ENCODE measurements around the gene LRRK2. TPM values are rescaled to one million over a fixed set of nuclear protein-coding genes. Genes with fewer than 3 reads are reported as not detected.

LRRK2 gene
- polyA plus RNA-seq, 1 donor: 2.8 TPM

DNA sequence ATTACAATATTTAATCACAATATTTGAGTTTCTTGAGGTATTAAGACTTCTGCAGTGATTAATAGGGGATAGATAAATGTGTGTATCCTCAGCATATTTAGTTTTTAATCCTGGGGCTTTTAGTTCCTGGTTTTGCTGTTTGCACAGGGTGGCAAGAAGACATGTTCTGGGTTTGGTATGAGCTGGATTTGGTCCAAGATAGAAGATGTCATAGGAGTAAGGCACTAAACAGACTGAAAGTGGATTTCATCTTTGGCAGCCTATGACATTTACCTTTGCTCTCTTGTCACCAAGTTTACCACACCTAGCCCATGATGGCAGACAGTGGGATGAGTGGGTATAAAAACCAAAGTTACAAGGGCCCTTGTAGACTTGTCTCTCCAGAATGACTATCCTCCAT, 168.2 kb downstream of the LRRK2 start:
- DNase-seq: no peak
- no peaks in the 10 kb centered on the region for H3K27me3 ChIP-seq (ENCODE audit: control insufficient read depth, insufficient read depth, low read length)

GRCh38 chr12:40399656-40400055, 174.9 kb downstream of the LRRK2 start:
- H3K4me1 ChIP-seq (ENCODE audit: control insufficient read depth, insufficient read depth, low read length): no peaks in the 10 kb centered on the region
- no CpG with 5 or more reads among the region's 3 CpGs for WGBS (ENCODE audit: insufficient coverage, low lambda C conversion rate)
- no peaks in the 10 kb centered on the region for H3K36me3 ChIP-seq (ENCODE audit: control insufficient read depth, insufficient read depth, low read length)
- H3K27ac ChIP-seq (ENCODE audit: low read length): no peak overlapping the region
- H3K4me3 ChIP-seq (ENCODE audit: low read length): no peak overlapping the region
- no peaks in the 10 kb centered on the region for H3K27me3 ChIP-seq (ENCODE audit: control insufficient read depth, insufficient read depth, low read length)
- DNase-seq: no peak
- no peaks in the 10 kb centered on the region for H3K9me3 ChIP-seq (ENCODE audit: control insufficient read depth, low read depth, low read length)

More for the DNA sequence above, 168.2 kb downstream of the LRRK2 start:
- H3K9me3 ChIP-seq (ENCODE audit: control insufficient read depth, low read depth, low read length): no peaks in the 10 kb centered on the region
- no peaks in the 10 kb centered on the region for H3K4me1 ChIP-seq (ENCODE audit: control insufficient read depth, insufficient read depth, low read length)
- no peaks in the 10 kb centered on the region for H3K36me3 ChIP-seq (ENCODE audit: control insufficient read depth, insufficient read depth, low read length)
- H3K27ac ChIP-seq (ENCODE audit: low read length): no peak overlapping the region
- no peak overlapping the region for H3K4me3 ChIP-seq (ENCODE audit: low read length)

GRCh38 chr12:40405419-40405818, 180.6 kb downstream of the LRRK2 start:
- no peak overlapping the region for H3K27ac ChIP-seq (ENCODE audit: low read length)
- H3K4me3 ChIP-seq (ENCODE audit: low read length): no peak overlapping the region
- H3K9me3 ChIP-seq (ENCODE audit: control insufficient read depth, low read depth, low read length): no peaks in the 10 kb centered on the region
- no peak for DNase-seq
- 100% methylated on average over 1 of the region's 8 CpGs for WGBS (ENCODE audit: insufficient coverage, low lambda C conversion rate)
- no peaks in the 10 kb centered on the region for H3K27me3 ChIP-seq (ENCODE audit: control insufficient read depth, insufficient read depth, low read length)
- H3K4me1 ChIP-seq (ENCODE audit: control insufficient read depth, insufficient read depth, low read length): no peaks in the 10 kb centered on the region
- no peaks in the 10 kb centered on the region for H3K36me3 ChIP-seq (ENCODE audit: control insufficient read depth, insufficient read depth, low read length)

Other genes starting within 250 kb of the LRRK2 start
- gene SLC2A13, start 118.9 kb upstream of the LRRK2 start, polyA plus RNA-seq: 21.4 TPM